ENCODE data around the gene TMTC4. TPM values are rescaled to one million over a fixed set of nuclear protein-coding genes. Genes with fewer than 3 reads are reported as not detected.
"Not testable (repeated sequence)": the region's sequence is repeated elsewhere in the genome, so short reads cannot be mapped to it uniquely, and the experiment has no call there.

TMTC4 gene
- total RNA-seq, 4 donors from 2014 or later: 17.6 to 37.9 (median 21.0) TPM

- Histone ChIP-seq H3K9me3 (no peaks in the 10 kb centered on the region), H3K4me1 (peaks cover 20% of the 10 kb centered on the region), H3K27ac (no peak overlapping the region), H3K36me3 (peaks cover 8% of the 10 kb centered on the region), H3K4me3 (no peak overlapping the region), H3K27me3 (no peaks in the 10 kb centered on the region)
- 49% methylated on average over 5 of the region's 5 CpGs for WGBS
- TF ChIP-seq POLR2AphosphoS5 (IDR thresholded peaks at IDR 0.05): no peak
- DNase-seq (ENCODE audit: low spot score in 2 of 2): no peak
These were observed 89.7 kb downstream of the TMTC4 start for GRCh38 chr13:100584896-100585295.

DNA sequence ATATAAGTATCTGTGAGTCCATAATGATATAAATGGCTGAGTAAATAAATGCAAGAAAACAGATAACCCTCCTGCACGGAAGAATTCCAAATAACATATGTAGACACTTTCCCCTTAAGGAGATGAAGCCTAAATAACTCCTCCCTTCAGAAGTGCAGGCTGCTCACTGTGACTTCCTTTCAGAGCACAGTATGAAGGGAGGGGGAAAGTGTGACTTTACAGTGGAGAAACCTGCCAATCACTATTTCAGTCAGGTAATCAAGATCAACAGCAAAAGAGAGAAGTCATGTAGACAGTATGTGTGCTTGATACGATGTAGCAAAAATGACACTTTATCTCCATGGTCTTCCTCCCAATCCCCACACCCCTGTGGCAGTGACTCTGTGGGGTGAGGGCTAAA, 93.1 kb downstream of the TMTC4 start:
- H3K4me3 ChIP-seq: no peak overlapping the region
- WGBS: 97% methylated on average over 2 of the region's 2 CpGs
- peaks cover 8% of the 10 kb centered on the region for H3K36me3 ChIP-seq
- no peaks in the 10 kb centered on the region for H3K9me3 ChIP-seq
- H3K27me3 ChIP-seq: no peaks in the 10 kb centered on the region
- H3K4me1 ChIP-seq: no peaks in the 10 kb centered on the region
- no peak overlapping the region for H3K27ac ChIP-seq
- TF ChIP-seq POLR2AphosphoS5 (IDR thresholded peaks at IDR 0.05) (no peak), EP300 (IDR thresholded peaks at IDR 0.05) (no peak), POLR2A (IDR thresholded peaks at IDR 0.05) (no peak)
- TF ChIP-seq, protein P1, sequence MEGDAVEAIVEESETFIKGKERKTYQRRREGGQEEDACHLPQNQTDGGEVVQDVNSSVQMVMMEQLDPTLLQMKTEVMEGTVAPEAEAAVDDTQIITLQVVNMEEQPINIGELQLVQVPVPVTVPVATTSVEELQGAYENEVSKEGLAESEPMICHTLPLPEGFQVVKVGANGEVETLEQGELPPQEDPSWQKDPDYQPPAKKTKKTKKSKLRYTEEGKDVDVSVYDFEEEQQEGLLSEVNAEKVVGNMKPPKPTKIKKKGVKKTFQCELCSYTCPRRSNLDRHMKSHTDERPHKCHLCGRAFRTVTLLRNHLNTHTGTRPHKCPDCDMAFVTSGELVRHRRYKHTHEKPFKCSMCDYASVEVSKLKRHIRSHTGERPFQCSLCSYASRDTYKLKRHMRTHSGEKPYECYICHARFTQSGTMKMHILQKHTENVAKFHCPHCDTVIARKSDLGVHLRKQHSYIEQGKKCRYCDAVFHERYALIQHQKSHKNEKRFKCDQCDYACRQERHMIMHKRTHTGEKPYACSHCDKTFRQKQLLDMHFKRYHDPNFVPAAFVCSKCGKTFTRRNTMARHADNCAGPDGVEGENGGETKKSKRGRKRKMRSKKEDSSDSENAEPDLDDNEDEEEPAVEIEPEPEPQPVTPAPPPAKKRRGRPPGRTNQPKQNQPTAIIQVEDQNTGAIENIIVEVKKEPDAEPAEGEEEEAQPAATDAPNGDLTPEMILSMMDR (IDR thresholded peaks at IDR 0.05): no peak
- DNase-seq (ENCODE audit: low spot score in 2 of 2): no peak

GRCh38 chr13:100581030-100581429, 93.6 kb downstream of the TMTC4 start:
- H3K27ac ChIP-seq: no peak overlapping the region
- H3K4me1 ChIP-seq: no peaks in the 10 kb centered on the region
- WGBS: 91% methylated on average over 4 of the region's 4 CpGs
- TF ChIP-seq, protein P1 (IDR thresholded peaks at IDR 0.05): no peak
- TF ChIP-seq POLR2AphosphoS5 (IDR thresholded peaks at IDR 0.05) (no peak), POLR2A (IDR thresholded peaks at IDR 0.05) (no peak), EP300 (IDR thresholded peaks at IDR 0.05) (no peak)
- H3K4me3 ChIP-seq: no peak overlapping the region
- no peaks in the 10 kb centered on the region for H3K9me3 ChIP-seq
- no peaks in the 10 kb centered on the region for H3K27me3 ChIP-seq
- peaks cover 8% of the 10 kb centered on the region for H3K36me3 ChIP-seq
- DNase-seq (ENCODE audit: low spot score in 2 of 2): no peak

DNA sequence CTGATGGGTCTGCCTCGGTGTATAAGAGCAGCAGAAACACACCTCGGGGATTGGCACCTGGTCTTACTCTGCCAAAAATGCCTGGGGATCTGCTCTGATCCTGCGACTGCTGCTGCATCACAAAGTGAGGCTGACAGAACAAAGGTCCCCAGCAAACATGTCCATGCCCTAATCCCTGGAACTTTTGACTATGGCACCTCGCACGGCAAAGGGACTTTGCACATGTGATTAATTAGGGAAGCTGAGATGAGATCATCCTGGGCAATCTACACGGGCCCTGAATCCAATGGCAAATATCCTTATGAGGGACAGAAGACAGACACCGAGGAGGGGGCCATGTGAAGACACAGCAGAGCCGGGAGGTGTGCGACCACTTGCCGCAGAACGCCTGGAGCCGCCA, 94.5 kb downstream of the TMTC4 start:
- no peak overlapping the region for H3K4me3 ChIP-seq
- no peak for DNase-seq (ENCODE audit: low spot score in 2 of 2)
- WGBS: 86% methylated on average over 12 of the region's 12 CpGs
- H3K9me3 ChIP-seq: no peaks in the 10 kb centered on the region
- TF ChIP-seq, protein P1 (IDR thresholded peaks at IDR 0.05): no peak
- no peak for TF ChIP-seq POLR2A (IDR thresholded peaks at IDR 0.05)
- TF ChIP-seq POLR2AphosphoS5 (IDR thresholded peaks at IDR 0.05): no peak
- TF ChIP-seq EP300 (IDR thresholded peaks at IDR 0.05): no peak
- H3K27me3 ChIP-seq: no peaks in the 10 kb centered on the region
- no peaks in the 10 kb centered on the region for H3K4me1 ChIP-seq
- H3K27ac ChIP-seq: no peak overlapping the region
- H3K36me3 ChIP-seq: peaks cover 8% of the 10 kb centered on the region

GRCh38 chr13:100577239-100577638, 97.4 kb downstream of the TMTC4 start:
- 100% methylated on average over 4 of the region's 4 CpGs for WGBS
- not testable (repeated sequence) for H3K4me1 ChIP-seq; H3K9me3 ChIP-seq; H3K27ac ChIP-seq; H3K4me3 ChIP-seq; H3K36me3 ChIP-seq; H3K27me3 ChIP-seq; DNase-seq (ENCODE audit: low spot score in 2 of 2)

DNA sequence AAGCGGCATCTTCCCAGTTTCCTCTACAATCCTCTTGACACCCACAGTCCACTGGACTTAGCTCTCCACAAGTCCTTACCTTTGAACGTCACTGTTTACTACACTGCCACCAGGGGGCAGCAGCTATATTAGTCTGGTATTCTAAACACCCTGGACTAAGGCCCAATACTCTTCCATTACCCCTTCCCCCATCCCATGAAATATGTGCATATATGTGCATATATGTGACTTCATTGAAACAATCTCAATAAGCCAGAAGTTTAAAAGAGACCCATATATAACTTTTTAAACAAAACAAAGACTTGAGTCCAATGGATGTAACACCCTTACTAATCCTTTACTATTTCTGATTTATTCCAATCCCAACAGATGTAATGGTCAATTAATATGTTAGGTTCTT, 101.5 kb downstream of the TMTC4 start:
- 41% methylated on average over 2 of the region's 2 CpGs for WGBS
- H3K27ac ChIP-seq: no peak overlapping the region
- no peak for DNase-seq (ENCODE audit: low spot score in 2 of 2)

More for the DNA sequence above, 101.5 kb downstream of the TMTC4 start:
- Histone ChIP-seq H3K27me3 (no peaks in the 10 kb centered on the region), H3K4me3 (no peak overlapping the region), H3K4me1 (no peaks in the 10 kb centered on the region), H3K36me3 (no peaks in the 10 kb centered on the region), H3K9me3 (no peaks in the 10 kb centered on the region)
- no peak for TF ChIP-seq POLR2A (IDR thresholded peaks at IDR 0.05)
- TF ChIP-seq, protein P1 (IDR thresholded peaks at IDR 0.05): peak; percentile 22 to 65
